GM19395 (cell line): Measurements from ENCODE around the gene SOX14.

ENCODE experiments used
- ATAC-seq: cut with Tn5 transposase; IDR thresholded peaks from one replicate; pipeline ENCODE4 v1.9.1; 2021; ENCODE audit warnings: mild to moderate bottlenecking, moderate library complexity; ENCODE audit not compliant: unreplicated experiment

SOX14 gene

DNA sequence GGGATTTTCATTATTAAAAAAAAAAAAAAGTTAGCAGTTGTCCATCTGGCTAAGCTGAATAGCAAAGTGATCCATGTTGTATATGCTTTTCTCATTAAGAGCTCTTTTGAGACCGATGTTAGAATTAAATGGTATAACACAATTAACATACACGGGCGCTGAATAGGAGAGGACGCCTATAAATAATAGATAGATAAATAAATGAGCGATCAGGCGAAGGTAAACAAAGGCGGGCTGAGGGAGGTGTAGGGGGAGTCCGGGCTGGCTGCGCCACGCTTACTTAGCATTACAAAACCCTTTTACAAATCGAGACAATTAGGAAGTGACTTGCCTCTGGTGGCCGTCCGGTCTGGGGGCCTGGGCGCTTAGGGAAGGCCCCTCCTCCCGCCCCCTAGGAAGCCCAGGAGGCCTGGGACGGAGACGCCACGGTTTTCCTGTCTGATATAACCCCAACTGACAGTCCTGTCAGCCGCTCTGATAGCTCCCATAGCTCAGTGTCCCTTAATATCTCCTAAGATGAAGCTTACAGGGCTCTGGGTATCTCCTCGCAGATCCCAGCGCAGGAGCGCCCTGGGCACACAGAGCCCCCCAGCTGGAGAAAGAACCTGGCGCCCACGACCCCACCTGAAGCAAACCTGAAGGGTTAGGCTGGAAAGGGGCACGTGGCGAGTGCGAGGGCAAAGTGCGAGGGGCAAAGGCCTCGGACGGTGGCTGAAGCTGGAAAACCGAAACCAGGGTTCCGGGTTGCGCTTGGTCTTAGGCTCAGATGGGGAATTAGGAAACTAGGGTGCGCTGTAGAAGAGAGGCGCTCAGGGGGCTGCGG, 3.6 kb downstream of the SOX14 start:
- no peak for ATAC-seq

DNA sequence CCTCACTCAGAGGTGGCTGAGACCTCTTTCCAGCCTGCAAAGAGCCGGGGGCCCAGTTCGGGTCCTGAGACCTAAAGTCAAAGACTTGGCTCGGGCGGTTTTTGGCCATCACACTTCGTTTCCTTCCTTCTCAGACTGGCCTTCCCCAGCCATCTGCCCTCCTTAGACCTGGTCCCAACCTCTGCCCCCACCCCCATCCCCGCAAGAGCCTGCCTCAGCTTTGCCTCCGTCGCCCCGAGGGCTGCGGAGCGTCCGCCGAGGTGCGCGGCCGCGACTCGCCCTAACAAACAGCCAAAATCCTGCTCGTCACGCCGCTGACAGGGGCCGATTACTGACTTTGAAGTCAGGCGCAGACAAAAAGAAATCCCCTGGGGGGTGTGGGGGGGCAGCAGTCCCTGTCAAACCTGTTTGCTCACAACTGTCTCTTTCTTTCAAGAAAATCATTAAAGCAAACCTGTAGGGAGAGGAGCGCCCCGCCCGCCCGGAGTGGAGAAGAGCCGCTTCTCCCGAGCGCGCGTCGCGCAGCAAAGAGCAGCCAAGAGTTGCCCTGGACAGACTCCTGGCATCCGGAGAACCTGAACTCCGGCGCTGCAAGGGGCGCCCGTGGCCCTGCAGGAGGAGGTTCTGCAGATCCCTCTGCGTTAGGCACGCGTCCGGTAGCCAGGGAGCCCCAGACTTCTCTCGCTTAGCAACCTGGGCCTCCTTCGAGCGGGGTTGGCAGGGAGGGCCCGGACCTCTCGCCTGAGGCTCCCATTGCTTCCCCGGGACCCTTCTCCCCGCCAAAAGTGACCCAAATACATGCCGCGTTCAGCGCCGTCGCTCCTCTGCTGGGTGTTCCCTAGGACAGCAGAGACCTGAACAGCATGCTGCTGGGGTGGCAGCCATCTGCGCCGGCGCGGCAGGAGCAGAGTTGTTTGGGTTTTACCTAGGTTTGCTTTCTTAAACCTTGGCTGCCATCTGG, 4.5 kb downstream of the SOX14 start:
- no peak for ATAC-seq

DNA sequence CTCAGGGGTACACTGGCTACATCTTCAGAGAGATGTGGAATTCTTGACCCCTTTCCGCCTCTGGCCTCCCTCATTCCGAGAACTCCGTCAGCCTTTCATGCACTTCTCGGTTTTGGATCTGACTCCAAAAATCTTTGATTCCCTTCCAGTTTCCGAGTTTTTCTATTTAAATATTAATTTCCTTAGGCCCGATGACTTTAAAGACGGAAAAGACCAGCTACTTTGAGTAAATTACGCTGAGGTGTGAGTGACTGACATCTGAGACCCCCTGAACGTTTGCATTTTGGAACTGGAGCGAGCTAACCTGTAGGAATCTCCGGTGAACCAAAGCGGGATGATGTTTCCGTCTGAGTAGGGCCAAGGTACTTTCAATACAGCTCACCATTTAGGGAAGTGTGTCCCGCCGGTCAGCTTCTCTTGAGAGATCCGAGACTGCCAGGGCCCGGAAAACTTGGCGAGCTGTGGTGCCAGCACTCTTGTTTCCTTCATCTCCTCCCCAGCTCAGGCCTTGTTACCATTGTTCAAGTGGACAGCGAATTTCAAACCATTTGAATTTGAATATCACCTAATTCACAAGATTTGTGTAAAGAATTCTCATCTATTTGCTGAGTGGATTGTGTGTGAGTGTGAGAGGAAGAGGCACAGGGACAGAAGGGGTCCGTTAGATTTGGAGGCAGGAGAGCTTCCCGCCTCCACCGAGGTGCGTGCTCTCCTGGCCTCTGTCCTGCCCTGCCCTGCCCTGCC, 5.4 kb downstream of the SOX14 start:
- ATAC-seq, result no peak

DNA sequence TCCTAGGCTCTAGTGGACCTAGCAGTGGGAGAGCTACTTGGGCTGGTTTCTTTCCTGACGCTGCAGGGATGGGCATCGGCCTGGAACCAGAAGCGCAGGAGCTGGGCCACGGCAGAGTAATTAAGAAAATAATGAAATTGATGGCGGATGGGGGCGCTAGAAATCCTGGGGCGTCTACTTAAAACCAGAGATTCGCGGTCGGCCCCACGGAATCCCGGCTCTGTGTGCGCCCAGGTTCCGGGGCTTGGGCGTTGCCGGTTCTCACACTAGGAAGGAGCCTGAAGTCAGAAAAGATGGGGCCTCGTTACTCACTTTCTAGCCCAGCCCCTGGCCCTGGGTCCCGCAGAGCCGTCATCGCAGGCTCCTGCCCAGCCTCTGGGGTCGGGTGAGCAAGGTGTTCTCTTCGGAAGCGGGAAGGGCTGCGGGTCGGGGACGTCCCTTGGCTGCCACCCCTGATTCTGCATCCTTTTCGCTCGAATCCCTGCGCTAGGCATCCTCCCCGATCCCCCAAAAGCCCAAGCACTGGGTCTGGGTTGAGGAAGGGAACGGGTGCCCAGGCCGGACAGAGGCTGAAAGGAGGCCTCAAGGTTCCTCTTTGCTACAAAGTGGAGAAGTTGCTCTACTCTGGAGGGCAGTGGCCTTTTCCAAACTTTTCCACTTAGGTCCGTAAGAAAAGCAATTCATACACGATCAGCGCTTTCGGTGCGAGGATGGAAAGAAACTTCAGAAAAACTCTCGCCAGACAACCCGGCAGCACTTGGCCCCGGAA, 6.1 kb downstream of the SOX14 start:
- no peak for ATAC-seq

DNA sequence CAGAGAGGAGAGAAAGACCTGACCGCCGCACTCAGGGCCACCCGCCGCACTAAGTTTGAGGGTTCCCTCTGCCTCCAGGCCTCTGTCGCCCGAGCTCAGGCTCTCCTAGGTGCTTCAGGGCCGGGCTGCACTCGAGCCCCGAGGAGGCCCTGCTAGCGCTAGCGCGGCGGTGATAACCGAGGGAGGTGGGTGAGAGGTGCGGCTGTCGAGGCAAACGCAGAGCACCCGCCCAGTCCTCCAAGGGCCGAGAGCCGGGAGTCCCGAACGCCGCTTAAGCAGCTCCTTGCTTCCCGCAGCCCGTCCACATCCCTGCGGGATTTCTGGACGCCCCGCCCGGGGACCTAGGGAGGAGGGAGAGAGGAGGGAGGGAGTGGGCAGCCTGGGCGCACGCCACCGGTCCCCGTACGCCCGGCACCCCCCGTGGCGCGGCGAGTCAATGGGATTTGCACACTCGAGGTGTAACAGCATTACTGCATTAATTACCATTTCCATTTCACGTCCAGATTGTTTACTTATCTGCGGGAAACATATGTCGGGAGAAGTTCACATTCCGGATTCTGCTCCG, 6.8 kb downstream of the SOX14 start:
- no peak for ATAC-seq

DNA sequence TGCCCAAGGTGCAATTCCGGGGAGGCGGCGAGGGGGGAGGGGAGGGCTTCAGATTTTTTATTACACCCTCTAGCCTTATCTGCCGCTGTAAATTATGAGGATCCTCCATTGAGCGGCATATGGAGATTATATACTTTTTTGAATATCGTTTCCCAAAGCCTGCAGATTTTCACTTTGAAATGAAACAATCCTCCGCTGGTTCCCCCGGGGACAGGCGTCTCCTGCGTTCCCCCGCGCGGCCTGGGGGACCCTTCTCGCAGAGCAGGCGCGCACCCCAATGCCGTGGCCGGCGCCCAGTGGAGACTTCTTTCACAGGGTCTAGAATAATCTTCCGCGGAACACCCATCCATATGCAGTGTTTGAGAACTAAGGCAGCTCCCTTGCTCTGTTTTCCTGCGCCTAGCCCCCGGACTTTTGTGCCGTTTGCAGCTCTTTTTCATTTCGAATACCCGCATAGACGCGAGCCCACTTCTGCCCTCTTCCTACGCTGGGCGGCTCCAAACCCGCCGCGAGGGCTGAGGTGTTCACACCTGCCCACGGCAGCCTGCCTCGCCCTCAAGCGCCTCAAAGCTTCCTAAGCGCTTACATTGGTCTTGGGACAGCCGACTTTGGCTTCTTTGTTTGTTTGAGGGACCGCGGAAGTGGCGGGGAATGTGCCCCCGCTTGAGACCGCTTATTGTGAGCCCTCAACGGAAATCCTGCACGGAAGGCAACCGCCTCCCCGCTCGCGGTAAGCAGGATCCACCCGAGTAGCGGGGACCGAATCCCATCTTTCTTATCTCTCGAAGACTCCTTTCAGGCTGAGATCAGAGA, 7.5 kb downstream of the SOX14 start:
- ATAC-seq, result no peak

DNA sequence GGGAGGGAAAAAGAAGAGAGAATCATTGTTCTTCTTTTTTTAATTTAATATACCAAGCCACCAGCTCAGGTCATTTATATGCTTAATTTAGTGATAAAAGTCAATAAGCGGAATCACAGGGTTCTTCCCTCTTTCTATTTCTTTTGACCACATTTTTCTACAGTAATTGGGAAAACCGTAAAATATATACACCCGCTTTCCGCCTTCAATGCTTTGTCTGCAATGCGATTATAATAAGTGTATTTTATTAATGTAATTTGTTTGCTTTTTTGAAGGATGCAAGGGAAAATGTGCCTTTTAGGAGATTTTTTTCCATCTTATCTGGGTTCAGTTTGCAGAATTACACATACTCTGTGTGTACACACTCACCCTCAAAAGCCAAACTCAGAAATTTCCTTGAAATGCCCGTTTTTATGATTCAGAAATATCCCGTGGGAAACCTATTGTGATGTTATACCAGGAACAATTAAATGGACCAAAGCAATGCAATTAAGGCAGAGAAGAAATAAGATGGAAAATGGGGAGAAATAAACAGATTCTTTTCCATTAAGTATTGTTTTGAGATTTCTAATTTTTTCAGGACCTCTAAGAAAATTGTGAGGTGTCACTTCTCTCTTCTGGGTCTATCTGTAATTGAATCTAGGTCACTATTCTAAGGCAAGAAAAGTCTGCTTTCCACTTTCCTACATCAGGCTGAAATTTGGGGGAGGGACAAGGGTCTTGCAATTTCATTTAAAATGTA, 8.3 kb downstream of the SOX14 start:
- no peak for ATAC-seq

DNA sequence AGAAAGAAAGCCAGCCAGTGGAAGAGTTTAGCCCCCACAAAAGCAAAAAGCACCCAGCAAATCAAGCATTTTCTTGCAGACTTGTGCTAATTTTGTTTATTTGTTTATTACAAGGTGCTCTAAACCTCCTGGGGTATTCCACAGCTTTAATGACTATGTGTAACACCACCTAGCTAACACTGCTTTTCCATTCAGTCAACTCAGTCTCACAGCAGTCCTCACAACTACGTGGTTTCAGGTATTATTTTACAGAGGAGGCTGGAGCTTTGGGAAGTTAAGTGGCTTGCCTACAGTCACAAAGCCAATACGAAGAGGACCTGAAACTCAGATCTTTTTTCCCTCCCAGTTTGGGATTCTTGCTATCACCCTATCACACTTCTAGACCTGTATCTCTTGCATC, 14.8 kb downstream of the SOX14 start:
- no peak for ATAC-seq

DNA sequence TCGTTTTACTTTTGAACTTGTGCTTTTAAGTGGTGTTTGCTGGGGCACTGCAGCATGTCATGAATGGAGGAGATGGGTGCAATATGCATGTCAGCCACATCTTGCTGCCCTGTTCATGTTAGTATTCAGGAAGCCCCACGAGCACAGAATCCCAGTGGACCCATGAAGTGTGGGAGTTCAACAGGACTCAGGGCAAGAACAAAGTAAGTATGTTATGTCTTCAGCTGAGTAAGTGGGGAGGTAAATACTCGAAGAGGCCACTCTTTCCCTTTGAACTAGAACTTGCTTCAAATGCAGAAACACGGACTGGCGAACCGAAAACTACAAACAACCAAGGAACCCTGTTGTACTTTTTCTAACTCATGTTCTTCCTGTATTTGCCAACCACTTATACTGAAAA, 23.4 kb downstream of the SOX14 start:
- no peak for ATAC-seq

DNA sequence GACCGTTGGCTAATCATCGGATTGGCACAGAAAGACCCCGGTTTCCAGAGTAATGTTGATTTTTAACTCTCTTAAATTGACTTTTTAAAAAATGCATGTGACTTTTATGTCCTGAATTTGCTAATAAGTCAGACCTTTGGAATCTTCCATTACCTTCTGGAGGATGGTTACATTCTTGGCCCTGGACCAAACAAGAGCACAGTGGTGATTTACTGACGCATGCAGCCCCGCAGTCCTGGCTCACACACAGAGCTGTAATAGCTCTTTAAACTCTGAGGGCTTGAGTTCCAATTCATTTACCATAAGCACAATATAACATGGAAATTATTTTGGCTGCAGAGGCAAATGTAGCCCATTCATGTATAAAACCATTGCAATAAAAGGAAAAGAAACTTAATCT, 25.1 kb downstream of the SOX14 start:
- ATAC-seq, result no peak

DNA sequence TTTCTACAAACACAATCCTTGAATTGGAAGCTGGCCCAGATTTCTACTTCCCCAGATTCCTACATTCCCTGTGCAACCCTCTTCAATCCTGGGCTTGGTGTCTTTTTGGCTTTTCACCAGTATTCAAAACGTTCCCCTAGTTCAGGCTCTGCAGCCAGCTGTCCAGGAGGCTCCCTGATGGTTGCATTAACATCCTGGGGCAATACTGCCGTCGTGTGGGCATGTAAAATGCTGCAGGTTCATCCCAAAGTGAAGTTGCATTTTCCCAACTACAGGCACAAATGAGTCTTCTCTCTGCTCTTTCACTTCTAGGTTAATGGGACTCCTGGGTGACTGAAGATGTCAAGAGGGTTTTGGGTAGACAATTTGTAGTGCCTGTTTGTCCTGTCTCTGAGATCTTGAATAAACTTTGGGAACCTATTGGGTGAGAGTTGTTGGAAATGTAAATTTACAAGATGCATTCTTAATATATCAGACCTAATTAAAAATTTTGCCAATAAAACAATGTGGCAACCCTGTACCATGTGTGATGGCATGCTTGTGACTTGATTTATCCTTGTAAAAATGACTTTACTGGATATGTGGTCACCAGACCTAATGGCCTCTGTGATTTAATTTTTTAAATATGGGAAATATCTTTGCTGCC, 28.6 kb downstream of the SOX14 start:
- ATAC-seq, result no peak

DNA sequence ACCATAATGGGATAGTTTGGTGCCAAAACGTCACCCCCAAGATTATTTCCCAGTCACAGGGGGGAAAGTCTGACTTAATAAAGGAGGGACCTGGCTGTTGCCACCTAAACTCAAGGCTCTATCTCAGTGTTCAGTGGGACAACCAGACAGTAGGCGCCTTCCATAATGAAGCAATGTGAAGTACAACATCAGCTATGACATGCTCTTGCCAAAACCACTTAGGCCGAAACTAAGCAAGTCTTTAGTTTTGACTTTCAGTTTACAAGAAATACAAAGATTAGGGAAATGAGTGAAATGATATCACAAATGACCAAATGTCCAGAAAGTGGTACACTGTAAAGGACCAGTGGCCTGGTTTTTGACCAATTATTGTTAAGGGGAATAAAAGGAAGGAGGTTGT, 32.9 kb downstream of the SOX14 start:
- ATAC-seq, result no peak

DNA sequence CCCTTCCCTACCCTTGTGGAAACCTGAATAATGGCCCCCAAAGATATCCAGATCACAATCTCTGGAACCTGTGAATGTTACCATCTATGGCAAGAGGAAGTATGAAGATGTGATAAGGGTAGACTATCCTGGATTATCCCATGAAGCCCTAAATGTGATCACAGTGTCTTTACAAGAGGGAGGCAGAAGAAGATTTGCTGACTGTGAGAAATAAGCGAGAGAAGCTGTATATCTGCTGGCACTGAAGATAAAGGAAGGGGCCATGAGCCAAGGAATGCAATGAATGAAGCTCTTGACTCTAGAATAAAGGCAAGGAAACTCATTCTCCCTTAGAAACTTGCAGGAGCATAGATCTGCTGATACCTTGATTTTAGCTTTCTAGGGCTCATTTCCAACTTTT, 39.1 kb downstream of the SOX14 start:
- ATAC-seq, result no peak

DNA sequence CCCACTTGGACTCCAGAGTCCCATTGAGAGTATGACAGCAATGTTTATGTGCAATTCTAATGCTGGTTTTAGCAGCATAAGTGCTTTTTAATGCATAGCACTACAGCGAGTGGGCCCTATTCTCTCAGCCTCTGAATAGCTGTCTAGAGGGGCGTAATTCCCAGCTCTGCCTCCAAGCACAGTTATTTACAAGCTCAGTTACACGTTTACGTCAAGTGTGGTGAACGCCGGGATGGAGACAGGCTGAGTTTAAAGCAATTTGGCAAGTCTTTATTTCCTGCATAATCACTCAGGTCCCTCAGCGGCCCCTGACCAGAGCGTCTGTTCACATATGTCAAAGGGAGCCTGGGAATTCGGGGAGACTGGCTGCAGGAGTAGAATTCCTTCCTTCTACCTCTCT, 43.9 kb downstream of the SOX14 start:
- no peak for ATAC-seq

DNA sequence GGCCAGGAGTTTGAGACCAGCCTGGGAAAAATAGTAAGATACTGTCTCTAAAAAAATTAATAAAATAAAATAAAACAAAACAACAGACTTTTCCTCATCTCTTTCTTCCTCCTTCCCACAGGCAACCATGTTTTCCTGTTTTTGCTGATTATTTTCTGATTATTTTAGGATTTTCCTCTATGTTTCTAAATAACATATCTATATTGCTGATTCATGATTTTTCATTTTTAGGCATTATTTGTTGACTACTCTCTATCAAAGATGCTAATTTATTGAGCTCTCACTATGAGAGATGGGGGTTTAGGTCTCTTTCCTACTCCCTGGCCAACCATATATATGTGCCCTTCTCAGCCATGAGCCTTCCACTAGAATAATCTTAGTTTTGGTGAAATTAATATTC, 45.4 kb downstream of the SOX14 start:
- ATAC-seq, result no peak

DNA sequence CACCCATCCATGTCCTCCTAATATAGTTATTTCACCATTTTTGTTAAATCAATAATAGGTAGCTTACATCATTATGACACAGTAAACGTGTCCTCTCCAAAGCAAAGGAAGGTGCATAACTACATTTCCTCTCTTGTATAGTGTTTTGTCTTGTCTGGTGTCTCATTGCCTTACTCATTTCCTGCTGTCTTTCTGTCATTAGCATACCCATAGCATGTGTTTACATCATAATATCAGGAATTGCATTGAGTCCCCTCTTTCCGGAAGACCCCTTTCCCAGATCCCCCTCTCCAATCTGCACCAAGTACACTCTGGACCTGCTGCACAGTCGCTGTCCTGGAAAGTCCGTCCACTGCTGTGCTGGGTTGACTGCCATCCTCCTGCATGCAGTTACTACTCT, 47.9 kb downstream of the SOX14 start:
- no peak for ATAC-seq

DNA sequence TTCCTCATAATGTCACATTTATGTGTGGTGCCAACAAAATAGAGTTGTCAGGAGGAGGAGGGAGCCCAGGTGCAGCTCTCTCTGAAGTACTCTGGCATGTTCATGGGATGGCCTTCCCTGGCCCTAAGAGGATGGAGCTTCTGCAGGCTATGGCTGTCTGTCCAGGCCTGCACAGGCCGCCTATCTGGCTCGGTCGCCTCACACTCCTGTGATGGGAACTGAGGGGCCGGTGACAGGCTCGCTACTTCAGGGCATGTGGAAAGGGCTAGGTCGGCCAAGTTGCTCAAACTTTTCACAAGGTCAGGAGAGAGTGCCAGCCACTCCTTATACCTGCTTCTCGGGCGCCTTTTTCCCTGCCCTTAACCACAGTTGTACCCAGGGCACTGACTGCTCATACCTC, 51.1 kb downstream of the SOX14 start:
- ATAC-seq, result no peak
